GM12878 (cell line): ENCODE measurements around the gene SSNA1. TPM values are rescaled to one million over a fixed set of nuclear protein-coding genes. Genes with fewer than 3 reads are reported as not detected.

Experiments used
- ATAC-seq: fragments of 200-7000 bp; cut with Tn5 transposase; 3 replicates; pipeline ENCODE4 v1.9.1; 2020; ENCODE audit warnings: mild to moderate bottlenecking, moderate library complexity
- BruUV-seq: library from RNA; stranded (reverse); fragments of 400-500 nt; replicated peaks from 2 replicates; lab custom pipeline; 2021; lab: Mats Ljungman, UMichigan
- CTCF ChIA-PET: fragments of 300-600 bp; sonication (Branson Sonifier 250); formaldehyde crosslinking; extraction: SDS; loops from one replicate; lab custom pipeline; 2021; ENCODE audit warnings: inconsistent platforms; lab: Yijun Ruan, JAX
- POLR2A ChIA-PET: fragments of 350-600 bp; formaldehyde crosslinking; extraction: SDS; loops from one replicate; lab custom pipeline; 2021; ENCODE audit warnings: inconsistent platforms; lab: Charles Lee
- RAD21 ChIA-PET: fragments of 300-600 bp; sonication (Branson Sonifier 250); formaldehyde crosslinking; loops from one replicate; lab custom pipeline; 2023; ENCODE audit warnings: antibody characterized with exemption; ENCODE audit not compliant: unreplicated experiment; lab: Charles Lee
- SMC1A ChIA-PET: fragments of 300-600 bp; sonication (Branson Sonifier 250); formaldehyde crosslinking; loops from one replicate; lab custom pipeline; 2023; ENCODE audit not compliant: unreplicated experiment, uncharacterized antibody; lab: Charles Lee
- DNase-seq: peaks from one replicate; pipeline ENCODE4 v3.0.0-alpha.2; 2011; ENCODE audit warnings: low read depth, low spot score
- FAIRE-seq: peaks from 3 replicates; lab custom pipeline; 2011; peaks lifted over from hg19 to GRCh38; lab: Jason Lieb, UNC
- H2AFZ ChIP-seq: 2 replicates; pipeline ENCODE4 v1.6.0; 2011; ENCODE audit warnings: low read depth, low read length, control low read depth; ENCODE audit not compliant: control insufficient read depth
- H3K27ac ChIP-seq: 2 replicates; pipeline ENCODE4 v1.5.1; 2011; ENCODE audit warnings: control low read depth; ENCODE audit not compliant: control insufficient read depth, insufficient read depth
- H3K27me3 ChIP-seq, 2 experiments: replicated peaks in 1 of 2; 2 replicates each; pipeline versions ENCODE4 v1.6.0 to v1.6.1; 2011; ENCODE audit warnings: low read length in 1 of 2; ENCODE audit not compliant: control insufficient read depth in 2 of 2, insufficient read depth in 2 of 2
- H3K36me3 ChIP-seq, 2 experiments: 2 replicates each; pipeline ENCODE4 v1.5.1; 2011; ENCODE audit warnings: low read length in 1 of 2; ENCODE audit not compliant: control insufficient read depth in 2 of 2, insufficient read depth in 2 of 2
- H3K4me1 ChIP-seq: 2 replicates; pipeline ENCODE4 v1.6.1; 2011; ENCODE audit warnings: mild to moderate bottlenecking, low read length, moderate library complexity, mixed read lengths; ENCODE audit not compliant: control insufficient read depth, insufficient read depth
- H3K4me2 ChIP-seq: 2 replicates; pipeline ENCODE4 v1.6.0; 2011; ENCODE audit warnings: control low read depth; ENCODE audit not compliant: control insufficient read depth, insufficient read depth
- H3K4me3 ChIP-seq: fragments of 200-600 bp; sonication (generic); 2 replicates; pipeline ENCODE4 v1.5.1; 2016
- H3K79me2 ChIP-seq: 2 replicates; pipeline ENCODE4 v1.6.0; 2011; ENCODE audit warnings: low read length; ENCODE audit not compliant: control insufficient read depth, insufficient read depth
- H3K9ac ChIP-seq: 2 replicates; pipeline ENCODE4 v1.8.0; 2011; ENCODE audit warnings: low read length, control low read depth, mixed read lengths; ENCODE audit not compliant: control insufficient read depth, insufficient read depth
- H3K9me3 ChIP-seq: replicated peaks from 3 replicates; pipeline ENCODE4 v1.5.1; 2011; ENCODE audit warnings: mild to moderate bottlenecking, low read length; ENCODE audit not compliant: control insufficient read depth, insufficient read depth
- H4K20me1 ChIP-seq: 2 replicates; pipeline ENCODE4 v1.6.0; 2011; ENCODE audit not compliant: control insufficient read depth, insufficient read depth
- CEBPB ChIP-seq, 2 experiments: fragments of 150-350 bp in 1 of 2; IDR thresholded peaks; 2 replicates each; pipeline ENCODE4 v1.6.1; 2012 to 2014; ENCODE audit warnings: low read depth in 2 of 2, low read length in 2 of 2, borderline replicate concordance in 1 of 2, inconsistent platforms in 1 of 2
- FOS ChIP-seq: IDR thresholded peaks from 3 replicates; pipeline ENCODE4 v1.6.1; 2011; ENCODE audit warnings: borderline replicate concordance; ENCODE audit not compliant: insufficient read length; ENCODE audit errors: extremely low read depth
- HDAC2 ChIP-seq: fragments of 200-600 bp; sonication (generic); IDR thresholded peaks from 2 replicates; pipeline ENCODE4 v1.6.1; 2017
- SREBF1 ChIP-seq: IDR thresholded peaks from 2 replicates; pipeline ENCODE4 v1.6.1; 2012; ENCODE audit warnings: mild to moderate bottlenecking, low read length
- WGBS: methylation state at CpG from one replicate; pipeline ENCODE4 v1.1.6; 2016; ENCODE audit warnings: low lambda C conversion rate; ENCODE audit not compliant: insufficient replicate concordance, insufficient coverage; ENCODE audit errors: missing lambda C conversion rate; 5-methylcytosine and 5-hydroxymethylcytosine counted together
- in situ Hi-C: fragments of 300-500 bp; cut with MboI; formaldehyde crosslinking; loops from 9 replicates; pipeline ENCODE4 v1.14.3; 2018; ENCODE audit warnings: mixed read lengths
- intact Hi-C: fragments of 100-400 bp; cut with micrococcal nuclease; formaldehyde crosslinking; loops from one replicate; pipeline ENCODE4 v1.14.2; 2022; ENCODE audit not compliant: unreplicated experiment
- polyA plus RNA-seq, 11 experiments: library from polyadenylated mRNA; depleted of rRNA in 4 of 11; unstranded in 6 of 11; stranded (reverse) in 5 of 11; fragments of >200 nt; fragmentation: Nextera tagmentation in 4 of 11; fragmentation: Illumina TruSeq in 1 of 11; extraction: Ambion mirVana in 4 of 11; extraction: Trizol in 1 of 11; gene quantifications; 1 replicate in 1 of 11; 2 replicates in 10 of 11; pipeline versions ENCODE4 v1.2.1 to v1.2.3, GENCODE V29; 2011 to 2016; ENCODE audit warnings: inconsistent platforms in 2 of 11, missing spikeins in 2 of 11, low read depth in 1 of 11
- total RNA-seq, 4 experiments: library from RNA; depleted of rRNA in 3 of 4; stranded (reverse); fragments of >200 nt in 3 of 4; fragmentation: Illumina TruSeq in 1 of 4; extraction: Trizol in 1 of 4; gene quantifications; 2 replicates each; pipeline versions ENCODE4 v1.2.1 to v1.2.3, GENCODE V29; 2013 to 2021

Gene SSNA1
- total and polyA plus RNA-seq, 10 of the 15 experiments (the other 5 are each of a cell fraction or from before 2014, with no cell fraction given): 0.63 to 139 (median 78.0) TPM

DNA sequence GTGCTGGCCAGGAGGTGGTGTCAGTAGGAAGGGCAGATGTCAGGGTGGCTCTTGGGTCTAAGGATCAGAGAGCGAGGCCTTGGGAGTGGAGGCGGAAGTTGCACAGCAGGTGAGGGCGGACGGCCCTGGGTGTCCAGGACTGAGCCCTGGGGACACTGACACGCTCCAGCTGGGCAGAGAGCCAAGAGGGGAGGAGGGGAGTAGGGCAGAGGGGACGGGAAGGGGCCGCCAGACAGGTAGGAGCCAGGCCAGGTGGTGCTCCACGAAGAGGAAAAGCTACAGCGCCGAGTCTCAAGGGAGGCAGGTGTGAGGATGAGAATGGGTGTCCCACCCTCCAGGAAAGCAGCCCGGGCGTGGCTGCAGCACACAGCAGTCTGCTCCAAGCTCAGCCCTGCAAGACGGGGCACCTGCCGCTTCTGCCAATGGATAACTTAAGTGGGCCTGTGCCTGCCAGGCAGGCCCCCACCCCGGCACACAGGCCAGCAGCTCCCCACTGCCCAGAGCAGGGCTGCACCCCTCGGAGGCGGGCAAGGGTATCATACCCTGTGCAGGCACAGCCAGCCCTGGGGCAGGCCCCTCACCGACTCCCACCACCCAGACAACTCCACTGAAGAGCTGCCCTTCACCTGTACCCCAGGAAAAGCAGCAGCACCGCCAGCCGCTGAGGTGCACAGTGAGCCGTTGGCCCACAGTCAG, 7.2 kb downstream of the SSNA1 start:
- Histone ChIP-seq H3K4me1 (peaks cover 5% of the 10 kb centered on the region), H3K4me2 (no peak overlapping the region), H3K9me3 (no peaks in the 10 kb centered on the region), H2AFZ (no peak overlapping the region), H3K27me3 (no peaks in the 10 kb centered on the region), H3K4me3 (no peak overlapping the region), H3K9ac (no peak overlapping the region), H4K20me1 (no peaks in the 10 kb centered on the region), H3K36me3 (peaks cover 0 to 5% of the 10 kb centered on the region in 2 experiments; a peak in 2 of 4 replicates), H3K27ac (no peak overlapping the region), H3K79me2 (no peaks in the 10 kb centered on the region; the same call in 1 of the 2 replicates)
- no TSS peak for BruUV-seq
- POLR2A ChIA-PET: interaction anchor here (0.7 kb wide), 1 partner anchor 44 kb away, joined by 3 read pairs; no protein-coding TSS in a partner anchor
- RAD21 ChIA-PET: interaction anchor here (1.4 kb wide), 1 partner anchor 7 kb away, joined by 3 read pairs; the partner anchor contains the start of genes ANAPC2 and SSNA1
- DNase-seq (no peak), FAIRE-seq (no peak), ATAC-seq (no peak)
- 93% methylated on average over 20 of the region's 21 CpGs for WGBS
- in situ Hi-C loops: no loop called here
- SMC1A ChIA-PET: no interaction called here
- CTCF ChIA-PET: interaction anchor here (0.6 to 1.1 kb wide), 2 partner anchors 66 to 166 kb away, joined by 3 to 5 read pairs; no protein-coding TSS in a partner anchor
- intact Hi-C loops: no loop called here
- no peak for TF ChIP-seq FOS
- no peak for TF ChIP-seq SREBF1
- TF ChIP-seq HDAC2: no peak
- no peak for TF ChIP-seq CEBPB (IDR thresholded peaks at IDR 0.05; ENCODE audit: borderline replicate concordance in 1 of 2, low read depth in 2 of 2, low read length in 2 of 2)
